ENCODE data around the gene ZDHHC14. TPM values are rescaled to one million over a fixed set of nuclear protein-coding genes. Genes with fewer than 3 reads are reported as not detected.

Gene ZDHHC14
- total and polyA plus RNA-seq, 4 donors, result 12.3 to 46.8 (median 28.1) TPM

DNA sequence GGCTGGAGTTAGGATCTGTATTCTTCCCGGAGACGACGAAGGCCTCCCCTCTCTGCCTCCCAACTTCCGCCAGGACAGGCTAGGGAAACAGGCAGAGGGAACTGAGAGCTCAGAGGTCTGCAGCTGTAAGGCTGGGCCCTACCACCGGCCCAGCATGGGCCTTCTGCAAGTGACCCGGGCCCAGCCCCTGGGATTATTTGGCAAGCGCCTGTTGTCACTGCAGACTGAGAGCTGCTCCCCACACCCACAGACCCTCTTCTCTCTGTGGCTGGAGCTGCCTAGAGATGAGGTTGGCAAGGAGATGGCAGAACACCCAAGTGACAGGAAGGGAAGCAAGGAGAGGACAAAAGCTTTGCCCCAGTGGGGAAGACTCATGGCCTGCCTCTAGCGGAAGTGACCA lies 212.6 kb downstream of the ZDHHC14 start:
- Histone ChIP-seq H3K36me3 (ENCODE audit: control insufficient read depth, insufficient read depth, low read length) (peaks cover 17% of the 10 kb centered on the region), H3K9me3 (ENCODE audit: control insufficient read depth, insufficient read depth, low read length) (peaks cover 6% of the 10 kb centered on the region), H3K4me1 (ENCODE audit: control insufficient read depth, insufficient read depth, low read length) (peaks cover 26% of the 10 kb centered on the region), H3K27me3 (ENCODE audit: control insufficient read depth, insufficient read depth, low read length) (no peaks in the 10 kb centered on the region), H3K27ac (ENCODE audit: low read depth, low read length) (no peak overlapping the region), H3K4me3 (ENCODE audit: low read depth, low read length) (no peak overlapping the region)
- DNase-seq (ENCODE audit: low read depth in 4 of 6, low spot score in 6 of 6), result no peak
- 73% methylated on average over 6 of the region's 8 CpGs for WGBS (ENCODE audit: insufficient coverage)

DNA sequence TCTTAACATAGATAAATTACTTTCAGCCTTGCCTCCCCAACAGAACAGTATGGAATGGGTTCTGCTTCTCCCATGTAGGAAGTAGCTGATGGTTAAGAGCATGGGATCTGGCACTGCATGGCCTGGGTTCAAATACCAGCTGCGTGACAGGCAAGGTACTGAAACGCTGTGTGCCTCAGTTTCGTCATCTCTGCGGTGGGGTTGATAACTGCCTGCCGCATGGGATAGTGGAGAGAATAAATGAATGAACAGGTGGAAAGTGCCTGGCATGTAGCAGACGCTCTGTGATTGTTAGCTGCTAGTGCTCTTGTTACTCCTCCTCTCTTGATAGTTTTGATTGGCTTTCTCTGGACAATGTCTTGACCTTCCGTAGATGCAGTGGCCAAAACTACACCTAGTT lies 213.3 kb downstream of the ZDHHC14 start:
- DNase-seq (ENCODE audit: low read depth in 4 of 6, low spot score in 6 of 6), result no peak
- 100% methylated on average over 6 of the region's 7 CpGs for WGBS (ENCODE audit: insufficient coverage)
- Histone ChIP-seq H3K4me1 (ENCODE audit: control insufficient read depth, insufficient read depth, low read length) (peaks cover 26% of the 10 kb centered on the region), H3K36me3 (ENCODE audit: control insufficient read depth, insufficient read depth, low read length) (peaks cover 17% of the 10 kb centered on the region), H3K27ac (ENCODE audit: low read depth, low read length) (no peak overlapping the region), H3K4me3 (ENCODE audit: low read depth, low read length) (no peak overlapping the region), H3K9me3 (ENCODE audit: control insufficient read depth, insufficient read depth, low read length) (peaks cover 6% of the 10 kb centered on the region), H3K27me3 (ENCODE audit: control insufficient read depth, insufficient read depth, low read length) (no peaks in the 10 kb centered on the region)

DNA sequence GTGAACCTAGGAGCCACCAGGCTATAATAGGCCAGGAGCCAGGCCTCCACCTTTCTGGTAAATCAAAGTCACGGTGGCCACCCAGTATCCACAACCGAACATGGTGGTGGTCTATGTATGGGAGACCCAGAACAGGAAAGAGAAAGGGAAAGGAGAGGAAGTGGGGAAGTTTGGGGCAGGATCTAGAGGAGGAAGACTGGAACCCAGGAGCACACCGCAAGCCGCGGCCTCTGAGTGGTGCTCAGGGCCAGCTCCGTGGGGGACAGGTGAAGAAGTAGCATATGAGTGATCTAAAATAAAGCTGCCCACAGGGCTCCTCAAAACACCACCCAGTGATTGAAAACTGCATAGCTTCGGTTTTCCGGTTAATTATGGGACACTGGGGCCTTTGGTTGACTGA lies 214.8 kb downstream of the ZDHHC14 start:
- H3K4me3 ChIP-seq (ENCODE audit: low read depth, low read length), result no peak overlapping the region
- H3K27me3 ChIP-seq (ENCODE audit: control insufficient read depth, insufficient read depth, low read length), result no peaks in the 10 kb centered on the region
- peaks cover 26% of the 10 kb centered on the region for H3K4me1 ChIP-seq (ENCODE audit: control insufficient read depth, insufficient read depth, low read length)
- 83% methylated on average over 4 of the region's 8 CpGs for WGBS (ENCODE audit: insufficient coverage)
- no peak overlapping the region for H3K27ac ChIP-seq (ENCODE audit: low read depth, low read length)
- H3K36me3 ChIP-seq (ENCODE audit: control insufficient read depth, insufficient read depth, low read length), result peaks cover 17% of the 10 kb centered on the region
- H3K9me3 ChIP-seq (ENCODE audit: control insufficient read depth, insufficient read depth, low read length), result peaks cover 2% of the 10 kb centered on the region
- no peak for DNase-seq (ENCODE audit: low read depth in 4 of 6, low spot score in 6 of 6)

DNA sequence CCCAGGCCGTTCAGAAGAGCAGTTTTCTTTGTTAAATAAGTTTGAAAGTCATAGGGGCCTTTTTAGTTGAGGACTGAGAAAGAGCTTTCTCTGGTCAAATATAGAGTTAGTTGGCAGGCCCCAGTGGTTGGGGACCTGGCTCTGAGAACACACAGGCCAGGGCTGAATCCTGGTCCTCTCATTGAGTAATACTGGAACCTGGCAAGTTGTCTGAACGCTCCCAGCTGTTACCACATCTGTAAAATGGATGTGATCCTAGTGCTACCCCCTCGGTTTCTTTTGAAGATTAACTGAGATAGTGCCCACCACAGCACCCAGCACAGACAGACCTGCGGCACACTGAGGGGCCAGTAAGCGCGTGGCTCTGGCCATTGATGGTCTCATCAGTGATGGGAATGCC lies 215.5 kb downstream of the ZDHHC14 start:
- Histone ChIP-seq H3K27ac (ENCODE audit: low read depth, low read length) (no peak overlapping the region), H3K9me3 (ENCODE audit: control insufficient read depth, insufficient read depth, low read length) (no peaks in the 10 kb centered on the region), H3K4me1 (ENCODE audit: control insufficient read depth, insufficient read depth, low read length) (peaks cover 26% of the 10 kb centered on the region), H3K4me3 (ENCODE audit: low read depth, low read length) (no peak overlapping the region), H3K27me3 (ENCODE audit: control insufficient read depth, insufficient read depth, low read length) (no peaks in the 10 kb centered on the region), H3K36me3 (ENCODE audit: control insufficient read depth, insufficient read depth, low read length) (peaks cover 19% of the 10 kb centered on the region)
- WGBS (ENCODE audit: insufficient coverage), result 90% methylated on average over 6 of the region's 6 CpGs
- no peak for DNase-seq (ENCODE audit: low read depth in 4 of 6, low spot score in 6 of 6)

DNA sequence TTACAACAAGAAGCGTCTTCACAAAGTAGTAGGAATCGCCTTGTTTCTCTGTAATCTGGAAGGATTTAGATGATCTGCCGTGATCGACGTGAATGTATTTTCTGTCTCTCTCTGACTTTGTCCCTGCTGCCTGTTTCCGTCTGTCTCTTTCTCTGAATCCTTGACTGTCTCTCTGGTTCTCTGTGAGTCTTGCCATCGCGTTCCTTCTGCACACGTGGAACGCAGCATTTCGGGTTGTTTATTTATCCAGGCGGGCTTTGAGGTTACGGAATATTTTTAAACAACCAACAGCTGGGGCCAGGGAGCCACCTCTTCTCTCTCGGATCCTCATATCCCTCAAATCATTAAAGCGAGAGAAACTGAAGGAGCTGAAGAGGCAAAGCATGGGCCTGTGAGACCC lies 215.9 kb downstream of the ZDHHC14 start:
- no peaks in the 10 kb centered on the region for H3K9me3 ChIP-seq (ENCODE audit: control insufficient read depth, insufficient read depth, low read length)
- H3K4me3 ChIP-seq (ENCODE audit: low read depth, low read length), result no peak overlapping the region
- H3K27me3 ChIP-seq (ENCODE audit: control insufficient read depth, insufficient read depth, low read length), result no peaks in the 10 kb centered on the region
- no peak for DNase-seq (ENCODE audit: low read depth in 4 of 6, low spot score in 6 of 6)
- H3K36me3 ChIP-seq (ENCODE audit: control insufficient read depth, insufficient read depth, low read length), result peaks cover 19% of the 10 kb centered on the region
- H3K4me1 ChIP-seq (ENCODE audit: control insufficient read depth, insufficient read depth, low read length), result peaks cover 26% of the 10 kb centered on the region
- no peak overlapping the region for H3K27ac ChIP-seq (ENCODE audit: low read depth, low read length)
- 91% methylated on average over 6 of the region's 15 CpGs for WGBS (ENCODE audit: insufficient coverage)

DNA sequence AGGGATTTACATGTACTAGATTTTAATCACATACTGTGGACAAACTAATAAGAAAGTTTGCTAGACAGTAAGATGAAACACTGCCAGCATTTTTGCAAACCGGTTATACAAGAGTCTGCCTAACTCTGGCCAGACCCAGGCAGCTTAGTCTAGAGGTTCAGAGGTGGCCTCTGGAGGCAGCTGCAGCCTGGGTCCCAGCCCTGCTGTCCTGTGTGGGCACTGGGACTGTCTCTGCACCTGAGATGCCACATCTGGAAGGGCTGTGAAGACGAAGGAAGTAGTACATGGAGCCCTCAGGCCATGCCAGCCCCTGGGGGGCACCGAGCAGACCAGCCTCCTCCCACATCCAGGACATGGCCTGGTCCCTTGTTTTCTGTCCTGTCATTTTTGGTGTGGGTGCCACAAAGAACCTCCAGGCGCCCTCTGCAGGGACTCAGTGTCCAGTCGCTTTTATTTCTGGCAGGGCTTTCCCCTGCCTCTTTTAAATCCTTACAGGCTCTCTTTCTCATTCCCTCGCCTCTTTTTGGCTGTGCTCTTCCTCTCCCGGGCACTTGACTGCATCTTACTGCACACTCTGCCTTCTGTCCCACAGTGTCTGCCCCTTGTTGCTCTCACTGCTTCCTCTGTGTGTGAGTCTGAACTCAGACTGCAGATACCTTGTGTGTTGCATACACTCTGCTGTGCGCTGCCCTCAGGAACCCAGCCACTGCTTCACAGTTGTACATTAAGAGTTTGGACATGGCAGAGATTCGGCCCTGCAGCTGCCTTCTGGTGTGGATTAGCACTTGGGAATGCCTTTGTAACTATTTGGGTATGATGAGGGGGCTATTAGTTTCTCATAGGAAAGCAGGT lies 216.7 kb downstream of the ZDHHC14 start:
- peaks cover 23% of the 10 kb centered on the region for H3K4me1 ChIP-seq (ENCODE audit: control insufficient read depth, insufficient read depth, low read length)
- H3K4me3 ChIP-seq (ENCODE audit: low read depth, low read length), result no peak overlapping the region
- 31% methylated on average over 9 of the region's 9 CpGs for WGBS (ENCODE audit: insufficient coverage)
- DNase-seq (ENCODE audit: low read depth in 4 of 6, low spot score in 6 of 6), result peak in 5 of 6 donors; percentile 13 to 73 (median 36)
- peaks cover 16% of the 10 kb centered on the region for H3K36me3 ChIP-seq (ENCODE audit: control insufficient read depth, insufficient read depth, low read length)
- no peaks in the 10 kb centered on the region for H3K9me3 ChIP-seq (ENCODE audit: control insufficient read depth, insufficient read depth, low read length)
- H3K27me3 ChIP-seq (ENCODE audit: control insufficient read depth, insufficient read depth, low read length), result no peaks in the 10 kb centered on the region
- H3K27ac ChIP-seq (ENCODE audit: low read depth, low read length), result peak overlapping the region; percentile 40

DNA sequence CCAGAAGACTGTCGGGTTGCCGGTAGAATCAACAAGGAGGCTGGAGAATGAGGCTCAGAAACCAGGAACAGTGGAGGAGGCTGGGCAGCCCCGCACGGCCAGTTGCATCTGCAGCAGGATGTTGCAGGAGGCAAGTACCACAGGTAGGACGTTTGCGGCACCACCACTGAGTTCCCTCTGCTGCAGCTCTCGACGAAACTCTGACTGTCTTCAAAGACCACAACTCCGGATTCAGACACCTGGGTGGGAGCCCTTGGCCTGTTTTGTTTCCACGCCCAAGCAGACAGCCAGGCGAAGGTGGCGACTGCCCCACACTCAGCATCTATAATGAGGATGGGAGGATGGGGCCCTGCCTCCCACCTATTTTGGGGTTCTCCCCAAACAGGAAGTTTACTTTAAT lies 218.2 kb downstream of the ZDHHC14 start:
- Histone ChIP-seq H3K4me1 (ENCODE audit: control insufficient read depth, insufficient read depth, low read length) (peaks cover 11% of the 10 kb centered on the region), H3K9me3 (ENCODE audit: control insufficient read depth, insufficient read depth, low read length) (no peaks in the 10 kb centered on the region), H3K36me3 (ENCODE audit: control insufficient read depth, insufficient read depth, low read length) (peaks cover 7% of the 10 kb centered on the region), H3K27ac (ENCODE audit: low read depth, low read length) (no peak overlapping the region), H3K4me3 (ENCODE audit: low read depth, low read length) (no peak overlapping the region), H3K27me3 (ENCODE audit: control insufficient read depth, insufficient read depth, low read length) (no peaks in the 10 kb centered on the region)
- 91% methylated on average over 4 of the region's 12 CpGs for WGBS (ENCODE audit: insufficient coverage)
- no peak for DNase-seq (ENCODE audit: low read depth in 4 of 6, low spot score in 6 of 6)

DNA sequence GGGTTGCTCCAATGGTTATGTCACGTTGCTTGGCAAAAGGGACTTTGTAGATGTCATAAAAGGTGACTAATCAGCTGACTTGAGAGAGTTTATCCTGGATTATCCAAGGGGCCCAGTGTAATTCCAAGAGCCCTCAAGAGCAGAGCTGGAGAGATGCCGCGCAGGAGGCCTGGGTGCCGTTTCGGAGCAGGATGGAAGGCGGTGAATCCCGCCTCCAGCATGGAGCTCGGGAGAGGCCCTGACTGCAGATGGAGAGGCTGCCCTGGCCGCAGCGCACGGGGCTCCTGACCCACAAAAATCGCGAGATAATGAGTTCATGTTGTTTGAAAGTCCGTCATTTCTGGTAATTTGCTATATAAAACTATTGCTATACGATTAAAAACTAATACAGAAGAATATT lies 219.8 kb downstream of the ZDHHC14 start:
- Histone ChIP-seq H3K4me3 (ENCODE audit: low read depth, low read length) (no peak overlapping the region), H3K27ac (ENCODE audit: low read depth, low read length) (no peak overlapping the region), H3K9me3 (ENCODE audit: control insufficient read depth, insufficient read depth, low read length) (no peaks in the 10 kb centered on the region), H3K27me3 (ENCODE audit: control insufficient read depth, insufficient read depth, low read length) (no peaks in the 10 kb centered on the region), H3K4me1 (ENCODE audit: control insufficient read depth, insufficient read depth, low read length) (peaks cover 11% of the 10 kb centered on the region), H3K36me3 (ENCODE audit: control insufficient read depth, insufficient read depth, low read length) (peaks cover 6% of the 10 kb centered on the region)
- no peak for DNase-seq (ENCODE audit: low read depth in 4 of 6, low spot score in 6 of 6)
- WGBS (ENCODE audit: insufficient coverage), result 92% methylated on average over 8 of the region's 15 CpGs

DNA sequence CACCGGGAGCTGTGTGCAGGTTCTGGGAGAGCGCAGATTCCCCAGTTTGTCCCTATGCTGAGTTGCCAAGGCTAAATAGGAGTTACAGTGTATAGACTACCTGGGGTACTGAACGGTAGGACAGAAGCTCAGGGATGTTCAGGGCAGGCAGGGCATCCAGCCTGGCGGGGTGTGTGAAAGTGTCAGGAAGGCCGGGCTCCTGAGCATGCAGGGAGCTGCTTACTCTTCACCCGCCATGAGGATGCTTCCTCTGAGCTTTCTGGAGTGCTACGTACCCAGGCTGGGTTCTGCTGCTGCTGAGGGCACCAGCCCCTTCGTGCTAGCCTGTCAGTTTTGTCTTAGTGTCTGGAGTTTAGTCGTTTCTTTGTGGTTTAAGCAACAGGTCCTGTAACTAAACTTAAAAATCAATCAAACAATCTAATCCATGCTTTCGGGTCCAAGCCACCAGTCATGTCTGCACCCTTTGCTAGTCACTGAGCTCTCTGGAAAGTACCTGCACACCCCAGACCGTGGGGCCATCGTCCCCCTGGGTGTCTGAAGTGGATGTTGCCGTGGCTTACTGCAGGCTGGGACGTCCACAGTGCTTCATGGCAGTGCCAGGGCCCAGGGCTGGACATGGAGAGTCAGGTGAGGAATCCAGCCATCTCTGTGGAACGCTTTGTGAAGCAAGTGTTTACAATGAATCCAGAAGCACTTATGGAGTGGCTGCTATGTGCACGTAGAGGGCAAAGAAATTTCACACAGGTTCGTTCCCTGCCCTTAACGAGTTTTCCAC lies 221.7 kb downstream of the ZDHHC14 start:
- peaks cover 4% of the 10 kb centered on the region for H3K36me3 ChIP-seq (ENCODE audit: control insufficient read depth, insufficient read depth, low read length)
- H3K4me3 ChIP-seq (ENCODE audit: low read depth, low read length), result no peak overlapping the region
- H3K27ac ChIP-seq (ENCODE audit: low read depth, low read length), result no peak overlapping the region
- H3K4me1 ChIP-seq (ENCODE audit: control insufficient read depth, insufficient read depth, low read length), result peaks cover 10% of the 10 kb centered on the region
- H3K27me3 ChIP-seq (ENCODE audit: control insufficient read depth, insufficient read depth, low read length), result no peaks in the 10 kb centered on the region
- WGBS (ENCODE audit: insufficient coverage), result 94% methylated on average over 14 of the region's 18 CpGs
- no peak for DNase-seq (ENCODE audit: low read depth in 4 of 6, low spot score in 6 of 6)
- no peaks in the 10 kb centered on the region for H3K9me3 ChIP-seq (ENCODE audit: control insufficient read depth, insufficient read depth, low read length)

Measured in spinal cord (tissue), 10 donors.